Measurements from ENCODE around the gene NGLY1.

Gene NGLY1

GRCh38 chr3:25787689-25788088, 4.4 kb upstream of the NGLY1 start:
- H3K4me3 ChIP-seq (ENCODE audit: low read depth, low read length), result peak overlapping the region; percentile 83; the same call in 1 of the 2 replicates
- TF ChIP-seq CTCF (IDR thresholded peaks at IDR 0.05; ENCODE audit: insufficient read depth, low read depth, low read length, missing control alignments), result no peak
- DNase-seq (ENCODE audit: low read depth), result no peak

GRCh38 chr3:25785826-25786225, 2.6 kb upstream of the NGLY1 start:
- no peak overlapping the region for H3K4me3 ChIP-seq (ENCODE audit: low read depth, low read length)
- no peak for TF ChIP-seq CTCF (IDR thresholded peaks at IDR 0.05; ENCODE audit: insufficient read depth, low read depth, low read length, missing control alignments)
- DNase-seq (ENCODE audit: low read depth), result no peak

- DNase-seq (ENCODE audit: low read depth), result no peak
- TF ChIP-seq CTCF (IDR thresholded peaks at IDR 0.05; ENCODE audit: insufficient read depth, low read depth, low read length, missing control alignments), result no peak
- no peak overlapping the region for H3K4me3 ChIP-seq (ENCODE audit: low read depth, low read length)
Measured at GRCh38 chr3:25784971-25785370, 1.7 kb upstream of the NGLY1 start.

- peak; percentile 46 for DNase-seq (ENCODE audit: low read depth)
- H3K4me3 ChIP-seq (ENCODE audit: low read depth, low read length), result peak overlapping the region; percentile 94
- no peak for TF ChIP-seq CTCF (IDR thresholded peaks at IDR 0.05; ENCODE audit: insufficient read depth, low read depth, low read length, missing control alignments)
Measured at GRCh38 chr3:25783661-25784512, 644 bp upstream of the NGLY1 start.

GRCh38 chr3:25782636-25782937, 656 bp downstream of the NGLY1 start:
- no peak for TF ChIP-seq CTCF (IDR thresholded peaks at IDR 0.05; ENCODE audit: insufficient read depth, low read depth, low read length, missing control alignments)
- DNase-seq (ENCODE audit: low read depth), result no peak
- peak overlapping the region; percentile 69 for H3K4me3 ChIP-seq (ENCODE audit: low read depth, low read length)

- DNase-seq (ENCODE audit: low read depth), result peak; percentile 75
Measured at GRCh38 chr3:25781758-25782594, 1.3 kb downstream of the NGLY1 start.

More at GRCh38 chr3:25781758-25782594, 1.3 kb downstream of the NGLY1 start:
- no peak for TF ChIP-seq CTCF (IDR thresholded peaks at IDR 0.05; ENCODE audit: insufficient read depth, low read depth, low read length, missing control alignments)
- peak overlapping the region; percentile 69 for H3K4me3 ChIP-seq (ENCODE audit: low read depth, low read length)
